GM18870 (cell line): Measurements from ENCODE around the gene CDK17.

Experiments
- ATAC-seq: cut with Tn5 transposase; IDR thresholded peaks from one replicate; pipeline ENCODE4 v1.9.1; 2021; ENCODE audit warnings: moderate library complexity; ENCODE audit not compliant: unreplicated experiment

Gene CDK17

DNA sequence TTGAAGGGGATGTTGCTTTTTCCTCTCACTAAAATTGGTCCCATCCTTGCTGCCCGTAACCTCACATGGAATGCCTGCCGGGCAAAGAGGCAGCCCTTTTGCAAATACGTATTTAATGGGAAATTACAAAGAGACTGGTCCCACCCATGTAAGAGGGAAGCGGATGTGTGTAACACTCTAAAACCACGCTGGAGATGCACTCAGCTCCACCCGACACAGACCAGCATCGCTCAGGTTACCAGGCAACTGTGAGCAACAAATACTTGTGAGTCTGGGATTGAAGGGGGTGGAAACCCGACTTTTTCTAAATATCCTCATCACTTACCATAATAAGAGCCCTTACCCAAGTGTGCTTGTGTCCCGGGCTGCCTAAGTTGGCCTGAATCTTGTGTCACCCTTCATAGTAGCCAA, 158.4 kb downstream of the CDK17 start:
- no peak for ATAC-seq

DNA sequence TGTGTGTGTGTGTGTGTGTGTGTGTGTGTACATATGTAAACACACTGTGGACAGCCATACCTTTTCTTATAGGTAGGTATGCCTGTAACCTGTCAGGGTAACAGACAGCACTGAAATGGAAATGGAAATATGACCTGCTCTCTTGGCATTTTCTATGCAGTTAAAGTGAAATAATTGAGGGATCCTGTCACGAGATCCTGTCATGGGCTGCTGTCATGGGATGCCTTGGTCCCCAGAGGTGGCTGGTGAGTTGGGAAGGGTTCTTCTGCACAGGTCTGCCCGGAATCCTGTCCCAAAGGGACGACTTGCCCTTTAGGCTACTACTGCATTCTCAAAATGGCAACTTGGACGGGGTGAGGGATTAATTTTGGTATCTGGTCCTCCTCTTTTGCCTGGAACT, 158.8 kb downstream of the CDK17 start:
- no peak for ATAC-seq

DNA sequence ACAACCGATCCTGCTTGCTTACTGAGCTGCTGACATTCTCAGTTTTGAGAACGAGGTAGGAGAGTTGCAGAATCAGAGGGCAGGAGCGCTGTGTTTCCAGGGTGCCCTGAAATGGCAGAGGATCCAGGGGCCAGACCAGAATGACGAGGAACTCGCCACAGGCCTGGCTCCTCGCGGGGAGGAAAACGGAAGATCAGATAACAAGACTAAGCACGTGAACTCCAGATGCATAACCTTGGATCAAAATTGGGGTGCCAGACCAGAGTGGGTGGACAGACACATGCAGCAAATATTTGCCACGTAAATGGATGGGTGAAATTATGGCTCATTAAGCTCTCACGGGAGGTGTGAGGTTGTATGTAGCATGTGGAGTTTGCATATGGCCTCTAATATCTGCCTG, 159.6 kb downstream of the CDK17 start:
- ATAC-seq = no peak

DNA sequence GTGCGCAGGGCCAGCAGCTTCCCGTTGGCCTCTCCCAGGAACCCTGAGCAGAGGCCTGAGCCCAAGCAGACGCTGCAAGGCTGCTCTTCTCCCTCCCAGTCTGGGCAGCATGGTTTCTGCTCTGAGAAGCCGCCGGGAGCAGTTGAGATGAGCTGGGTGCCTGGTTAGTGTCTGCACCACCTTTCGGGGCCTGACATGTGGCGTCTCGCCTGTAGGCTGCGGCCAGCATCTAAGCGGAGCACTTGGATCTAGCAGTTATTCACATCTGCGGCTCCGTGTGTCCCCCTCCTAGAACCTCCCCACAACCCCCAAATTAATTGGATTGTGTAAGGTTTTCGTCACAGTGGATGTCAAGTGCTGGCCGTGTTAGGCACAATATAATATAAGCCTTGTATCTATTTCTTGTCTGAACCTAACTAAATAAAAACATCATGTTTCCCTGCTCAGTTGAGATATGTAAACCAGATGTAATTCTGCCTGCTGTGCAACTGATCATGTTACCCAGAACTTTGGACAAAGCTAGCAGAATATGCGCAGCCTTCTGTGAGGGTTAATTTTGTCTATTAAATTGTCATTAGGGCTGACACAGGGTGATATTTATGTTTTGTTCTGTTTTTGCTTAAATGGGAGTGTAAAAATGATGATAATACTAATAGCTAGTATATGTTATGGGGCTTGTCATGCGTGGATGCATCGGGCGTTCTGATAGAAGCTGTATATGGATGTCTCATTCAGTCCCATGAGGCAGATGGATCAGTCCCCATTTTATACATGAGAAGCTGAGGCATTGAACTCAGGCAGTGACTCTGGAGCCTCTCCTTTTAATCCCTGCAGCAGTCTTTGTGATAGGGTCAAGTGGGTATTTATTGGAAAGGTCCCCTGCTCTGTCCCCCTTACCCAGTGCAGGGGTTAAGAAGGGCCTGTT, 160.3 kb downstream of the CDK17 start:
- ATAC-seq = no peak

DNA sequence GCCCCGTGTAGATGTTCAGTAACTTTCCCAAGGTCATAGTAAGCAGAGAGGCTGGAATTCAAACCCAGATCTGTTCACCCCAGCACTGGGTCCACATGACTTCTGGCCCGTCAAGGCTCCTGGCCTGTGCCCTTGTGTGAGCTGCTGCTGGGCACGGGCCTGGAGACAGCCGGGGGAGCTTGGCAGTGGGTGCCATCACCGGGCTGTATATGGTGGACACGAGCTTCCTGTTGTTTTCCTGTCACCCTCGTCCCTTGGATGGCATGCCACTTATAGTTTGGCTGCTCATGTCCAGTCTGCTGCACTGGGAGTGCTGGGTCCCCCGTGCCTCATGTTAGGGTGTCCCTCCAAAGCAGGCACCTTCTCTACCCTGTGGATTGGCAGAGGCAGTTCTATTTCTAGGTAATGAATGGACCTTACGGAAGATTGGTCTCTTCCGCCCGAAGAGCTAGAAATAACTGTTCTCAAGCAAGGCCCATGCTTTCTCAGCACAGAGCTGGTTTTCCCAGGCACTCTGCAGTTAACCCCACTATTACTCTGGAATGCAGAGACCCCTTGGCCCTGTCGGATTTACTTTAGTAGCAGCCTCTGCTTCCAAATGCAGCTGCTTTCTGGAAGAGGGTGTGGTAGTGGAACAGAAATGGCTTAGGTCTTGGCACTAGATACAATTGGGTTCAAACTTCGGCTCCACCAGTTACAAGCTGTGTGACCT, 161.7 kb downstream of the CDK17 start:
- ATAC-seq = no peak

DNA sequence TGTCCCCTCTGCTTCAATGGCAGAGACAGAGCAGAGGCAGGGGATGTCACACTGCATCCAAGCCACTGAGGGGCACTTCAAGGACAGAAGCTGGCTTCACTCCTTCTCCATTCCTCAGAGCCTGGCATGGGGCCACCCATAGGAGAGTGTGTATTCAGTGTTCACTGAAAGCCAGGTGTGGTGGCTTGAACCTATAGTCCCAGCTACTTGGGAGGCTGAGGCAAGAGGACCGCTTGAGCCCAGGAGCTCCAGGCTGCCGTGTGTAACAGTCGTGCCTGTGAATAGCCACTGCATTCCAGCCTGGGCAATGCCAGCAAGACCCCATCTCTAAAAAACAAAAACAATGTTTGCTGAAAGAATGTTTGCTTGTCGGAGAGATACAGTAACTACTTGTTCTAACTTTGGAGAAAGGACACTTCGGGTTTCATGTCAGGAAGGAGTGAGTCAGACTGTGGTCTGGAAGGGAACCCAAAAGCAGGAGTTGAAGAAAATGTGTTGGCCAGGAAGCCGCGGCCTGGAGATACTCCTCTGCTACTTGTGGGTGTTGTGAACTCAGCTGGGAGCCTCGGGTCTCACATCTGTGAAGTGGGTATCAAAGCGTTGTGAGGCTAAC, 162.7 kb downstream of the CDK17 start:
- ATAC-seq = no peak

DNA sequence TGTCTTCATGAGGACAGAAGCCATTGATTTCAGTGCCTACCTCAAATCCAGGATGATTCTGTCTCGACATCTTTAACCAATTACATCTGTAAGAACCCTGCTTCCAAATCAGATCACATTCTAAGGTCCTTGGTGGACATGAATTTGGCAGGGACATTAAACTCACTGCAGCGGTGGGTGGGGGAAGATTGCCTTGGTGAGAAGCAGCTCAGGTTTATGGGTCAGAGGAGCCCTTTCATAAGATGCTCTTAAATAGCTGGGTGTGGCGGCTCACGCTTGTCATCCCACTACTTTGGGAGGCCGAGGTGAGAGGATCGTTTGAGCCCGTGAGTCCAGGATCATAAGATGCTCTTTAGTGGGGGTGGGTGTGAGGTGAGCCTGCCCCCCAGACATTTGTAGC, 163.2 kb downstream of the CDK17 start:
- no peak for ATAC-seq

DNA sequence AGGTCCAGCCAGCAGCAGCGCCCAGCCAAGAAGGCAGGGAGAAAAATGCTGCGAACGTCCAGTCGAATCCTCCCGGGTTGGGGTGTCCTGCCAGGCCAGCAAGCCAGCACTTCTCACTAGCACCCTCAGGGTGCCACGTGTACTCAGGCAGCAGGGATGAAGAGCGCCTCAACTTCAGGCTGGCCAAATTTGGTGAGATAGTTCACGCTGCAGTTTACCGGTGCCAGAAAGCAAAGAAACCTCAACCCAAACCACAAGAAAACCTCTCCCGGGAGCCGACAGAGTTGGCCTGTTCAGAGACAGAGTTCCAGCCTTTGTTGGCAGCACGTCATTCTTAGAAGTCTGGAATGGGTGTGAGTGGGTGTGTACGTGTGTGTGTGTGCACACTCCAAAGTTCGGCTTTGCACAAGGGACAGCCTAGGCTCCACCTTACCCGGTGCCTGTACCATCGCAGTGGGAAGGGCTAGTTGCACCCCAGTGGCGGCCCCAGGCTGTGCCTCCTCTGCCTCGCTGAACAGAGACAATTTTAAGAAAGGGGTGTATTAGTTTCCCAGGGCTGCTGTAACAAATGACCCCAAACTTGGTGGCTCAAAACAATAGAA, 163.9 kb downstream of the CDK17 start:
- no peak for ATAC-seq

DNA sequence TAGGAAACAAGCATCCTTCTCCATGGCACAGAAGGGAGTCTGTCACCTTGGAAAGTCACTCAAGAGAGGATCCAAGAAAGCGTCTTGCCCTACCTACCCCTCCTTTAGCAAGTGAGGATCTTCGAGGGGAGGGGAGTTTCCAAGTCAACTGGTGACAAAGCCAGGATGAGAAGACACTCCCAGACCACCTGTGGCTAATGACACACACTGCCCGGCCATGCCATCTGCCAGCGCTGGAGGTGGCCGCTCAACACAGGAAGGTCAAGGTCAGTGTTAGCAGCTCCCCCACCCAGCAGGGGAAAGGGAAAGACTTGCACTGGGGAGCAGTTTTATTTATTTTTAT, 164.8 kb downstream of the CDK17 start:
- ATAC-seq = no peak

DNA sequence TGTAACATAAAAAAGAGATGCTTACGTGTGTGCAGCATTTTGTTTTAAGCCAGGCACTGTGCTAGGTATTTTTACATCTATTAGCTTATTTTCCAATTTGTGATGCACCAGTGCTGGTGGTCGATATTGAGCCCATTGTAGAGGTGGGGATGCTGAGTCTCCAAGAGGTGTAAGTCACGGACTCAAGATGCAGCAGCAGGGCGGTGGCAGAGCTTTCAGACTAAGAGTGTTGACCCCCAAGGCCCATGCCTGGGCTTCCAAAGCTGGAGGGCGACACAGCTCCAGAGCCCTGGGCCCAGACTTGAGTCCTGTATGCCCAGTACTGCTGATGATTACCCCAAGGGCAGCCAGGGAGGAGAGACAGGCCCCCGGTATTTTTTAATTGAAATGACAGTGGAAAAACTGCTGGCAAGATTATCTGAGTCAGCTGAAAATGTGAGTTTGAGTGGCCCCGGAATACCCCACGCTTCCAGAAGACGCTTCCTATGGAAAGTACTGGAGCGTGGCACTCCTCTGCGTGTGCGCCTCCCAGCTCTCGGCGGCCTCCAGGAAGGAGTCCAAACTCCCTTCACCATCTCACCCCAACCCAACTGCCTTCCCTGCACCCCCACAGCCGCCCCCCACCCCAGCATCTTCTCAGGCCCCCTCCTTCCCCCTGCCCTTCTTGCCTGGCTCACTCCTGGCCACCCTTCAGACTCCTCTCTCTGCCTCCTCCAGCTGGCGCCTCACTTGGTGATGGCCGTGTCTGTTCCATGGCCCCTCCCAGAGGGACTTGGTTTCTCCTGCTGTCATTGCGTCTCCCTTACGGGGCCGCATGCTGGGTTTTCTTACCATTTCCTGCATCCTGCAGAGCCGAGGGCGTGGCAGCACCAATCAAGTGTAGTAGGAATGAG, 165.4 kb downstream of the CDK17 start:
- ATAC-seq = no peak

DNA sequence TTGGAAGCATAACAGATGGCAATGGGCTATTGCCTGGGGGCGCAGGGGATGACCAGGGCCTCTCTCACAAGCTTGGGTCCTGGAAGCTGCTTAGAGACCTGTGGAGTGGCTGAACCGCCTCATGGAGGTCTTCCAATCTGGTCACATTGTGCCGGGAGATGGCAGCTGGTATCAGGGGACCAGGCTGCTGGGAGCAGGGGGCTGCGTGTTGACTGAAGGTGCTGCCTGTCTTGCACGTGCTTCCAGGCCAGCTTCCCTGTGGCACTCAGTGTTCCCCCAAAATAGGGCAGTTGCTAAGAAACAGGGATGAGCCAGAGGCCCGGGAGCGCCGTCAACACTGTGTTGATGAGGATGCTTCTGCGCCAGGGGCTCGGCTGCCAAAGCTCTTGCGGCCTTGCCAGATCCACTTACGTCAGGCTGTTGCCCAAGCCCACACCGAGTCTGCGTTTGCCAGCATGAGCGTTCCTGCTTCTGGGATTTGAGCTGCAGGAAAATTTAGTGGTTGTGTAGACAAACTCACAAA, 166.2 kb downstream of the CDK17 start:
- no peak for ATAC-seq

DNA sequence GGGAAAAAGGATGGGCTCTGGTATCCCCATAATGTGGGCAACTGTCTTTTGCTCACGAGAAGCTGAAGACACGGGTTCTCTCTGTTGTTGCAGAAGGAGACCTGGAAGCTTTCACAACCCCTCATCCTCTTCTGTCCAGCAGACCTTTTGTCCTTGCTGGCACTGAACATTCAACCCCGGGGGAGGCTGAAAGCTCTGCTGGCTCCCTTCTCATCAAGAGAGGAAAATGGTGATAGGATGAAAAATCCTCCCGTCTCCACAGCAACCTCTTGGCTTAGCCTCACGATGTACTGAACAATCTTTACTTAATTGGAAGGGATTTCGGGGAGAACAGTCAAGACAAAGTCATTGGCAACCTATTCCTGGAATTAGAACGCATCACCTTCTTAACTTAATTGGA, 167.1 kb downstream of the CDK17 start:
- no peak for ATAC-seq

DNA sequence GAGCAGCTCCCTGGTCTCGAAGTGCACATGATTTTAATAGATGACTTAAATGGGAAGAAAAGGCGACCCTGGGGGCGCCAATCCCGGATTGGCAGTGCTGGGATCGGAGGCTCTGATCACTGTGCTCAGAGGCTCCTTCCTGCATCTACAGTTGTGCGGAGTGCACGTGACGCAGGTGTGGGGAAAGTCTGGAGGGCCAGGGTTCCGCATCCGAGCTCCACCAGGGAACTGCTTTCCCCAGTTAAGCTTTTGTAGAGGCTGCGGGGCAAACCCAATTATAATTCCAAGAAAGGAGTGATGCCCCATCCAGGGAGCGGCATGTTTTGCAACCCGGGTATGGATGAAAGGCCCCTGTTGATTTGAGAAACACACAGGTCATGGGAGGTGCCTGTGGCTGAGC, 169.6 kb downstream of the CDK17 start:
- ATAC-seq = no peak

DNA sequence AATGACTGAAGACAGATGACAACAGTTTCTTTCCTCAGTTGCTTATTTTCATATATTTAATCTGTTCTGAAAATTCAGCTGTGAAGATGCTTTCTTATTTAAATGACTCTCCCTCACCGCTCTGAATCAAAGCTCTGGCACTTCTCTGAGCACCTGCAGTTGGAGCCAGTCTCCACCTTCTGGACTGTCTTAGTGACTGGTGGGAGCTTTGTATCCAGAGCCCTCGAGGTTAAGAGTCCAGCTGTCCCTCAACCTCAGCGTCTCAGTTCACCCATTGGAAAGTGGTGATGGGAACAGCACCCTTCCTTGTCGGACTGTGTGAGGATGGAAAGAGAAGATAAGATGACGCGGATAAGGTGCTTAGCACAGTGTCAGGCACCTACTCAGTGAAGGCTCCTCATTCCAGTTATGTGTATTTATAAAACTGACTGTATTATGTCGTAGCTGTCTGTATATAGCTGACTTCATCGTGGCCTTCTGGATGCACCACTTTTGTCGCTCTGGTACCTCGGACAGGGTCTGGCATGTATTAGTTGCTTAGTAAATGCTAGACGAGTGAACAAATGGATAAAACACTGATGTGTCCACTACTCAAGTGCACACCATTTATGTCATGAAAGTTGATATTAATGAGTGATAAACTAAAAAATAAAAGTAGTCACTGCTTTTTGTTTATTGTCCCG, 171.5 kb downstream of the CDK17 start:
- ATAC-seq = no peak
